ENCODE data around the gene OR52J3.
"Not testable (repeated sequence)": the region's sequence is repeated elsewhere in the genome, so short reads cannot be mapped to it uniquely, and the experiment has no call there.

Gene OR52J3

GRCh38 chr11:5046226-5046625 lies at the start of gene OR52J3:
Gene OR52J3, plus strand, starts transcription at chr11:5046526. Its CDS starts 0 bp downstream, at chr11:5046526.
- DNase-seq: no peak

GRCh38 chr11:5004424-5005274 lies 41.7 kb upstream of the OR52J3 start:
- DNase-seq: peak; percentile 5

GRCh38 chr11:5007561-5007960 lies 38.8 kb upstream of the OR52J3 start:
- no peak for DNase-seq

DNA sequence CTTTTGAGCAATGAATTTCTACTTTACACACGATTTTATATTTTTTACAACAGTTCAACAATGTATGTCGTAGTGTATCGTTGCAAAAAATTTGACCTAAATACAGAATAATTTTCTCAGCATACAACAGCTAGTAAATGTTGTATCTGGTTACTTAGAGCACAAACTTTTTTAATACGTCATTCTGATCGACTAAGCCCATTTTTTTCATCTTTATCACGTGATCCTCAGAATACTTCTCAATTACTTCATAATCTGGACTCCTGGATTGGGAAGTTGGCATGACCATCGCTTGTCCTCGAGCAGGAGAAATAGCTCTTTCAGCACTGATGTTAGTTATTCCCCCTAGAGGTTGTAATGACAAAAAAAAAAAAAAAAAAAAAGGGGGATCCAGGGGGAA lies 35.1 kb upstream of the OR52J3 start:
- DNase-seq: no peak

DNA sequence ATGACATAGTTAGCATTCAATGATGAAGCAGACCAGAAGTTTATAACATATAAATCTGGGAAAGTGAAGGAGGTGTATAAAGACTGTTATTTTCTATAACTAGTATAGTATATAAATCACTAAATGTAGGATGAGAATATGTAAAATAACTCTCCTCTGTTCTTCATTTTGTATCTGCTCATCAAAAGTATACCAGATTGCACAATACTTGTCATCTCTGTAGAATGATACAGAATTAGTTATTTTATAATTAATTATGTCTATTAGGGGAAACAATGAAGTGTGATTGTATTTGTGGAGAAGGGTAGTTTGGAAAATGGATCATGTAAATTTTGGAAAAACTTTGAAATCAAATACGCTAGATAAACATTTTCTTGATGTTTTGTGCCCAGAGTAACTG lies 33.3 kb upstream of the OR52J3 start:
- DNase-seq: no peak

- no peak for DNase-seq
Measured at GRCh38 chr11:5021996-5022395, 24.3 kb upstream of the OR52J3 start.

- no peak for DNase-seq
Measured at GRCh38 chr11:5036669-5037068, 9.7 kb upstream of the OR52J3 start.

- no peak for DNase-seq
Measured at GRCh38 chr11:5037926-5038325, 8.4 kb upstream of the OR52J3 start.

DNA sequence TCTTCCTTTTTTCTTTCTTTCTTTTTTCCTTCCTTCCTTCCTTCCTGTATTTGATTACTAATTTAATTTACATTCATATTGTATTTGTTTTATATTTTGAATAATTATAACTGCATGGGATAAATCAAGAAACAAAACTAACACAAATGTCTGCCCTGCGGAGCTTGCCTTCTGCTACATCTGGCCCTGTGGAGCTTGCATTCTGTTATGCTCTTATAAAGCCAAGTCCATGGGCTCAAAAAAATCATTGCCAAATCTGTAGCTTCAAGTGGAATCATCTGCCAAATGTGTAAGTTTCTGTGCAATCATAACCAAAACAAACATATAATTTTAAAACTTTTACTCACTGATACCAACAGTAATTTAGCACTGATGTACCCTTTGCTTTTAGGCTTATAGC lies 8.0 kb upstream of the OR52J3 start:
- no peak for DNase-seq

DNA sequence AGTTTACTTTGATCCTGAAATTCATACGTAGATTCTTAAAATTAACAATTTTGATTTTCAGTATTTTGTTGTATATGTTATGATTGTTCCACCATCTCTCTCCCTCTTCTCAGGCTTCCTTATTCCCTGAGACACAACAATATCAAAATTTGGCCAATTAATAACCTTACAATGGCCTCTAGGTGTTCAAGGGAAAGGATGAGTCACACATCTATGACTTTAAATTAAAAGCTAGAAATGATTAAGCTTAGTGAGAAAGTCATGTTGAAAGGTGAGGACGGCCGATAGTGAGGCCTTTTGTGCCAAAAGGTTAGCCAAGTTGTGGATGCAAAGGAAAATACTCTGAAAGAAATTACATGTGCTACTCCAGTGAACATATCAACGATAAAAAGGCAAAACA lies 5.5 kb upstream of the OR52J3 start:
- no peak for DNase-seq

DNA sequence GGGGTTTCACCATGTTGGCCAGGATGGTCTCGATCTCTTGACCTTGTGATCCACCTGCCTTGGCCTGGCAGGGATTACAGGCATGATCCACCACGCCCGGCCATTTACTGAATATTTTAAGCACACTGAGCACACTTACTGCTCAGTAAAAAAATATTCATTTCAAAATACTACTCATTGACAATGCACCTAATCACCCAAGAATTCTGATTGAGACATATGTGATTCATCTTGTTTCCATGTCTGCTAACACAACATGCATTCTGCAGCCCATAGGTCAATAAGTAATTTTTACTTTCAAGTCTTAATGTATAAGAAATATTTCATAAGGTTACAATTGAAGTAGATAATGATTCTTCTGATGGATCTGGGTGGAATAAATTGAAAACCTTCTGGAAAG lies 4.2 kb upstream of the OR52J3 start:
- no peak for DNase-seq

DNA sequence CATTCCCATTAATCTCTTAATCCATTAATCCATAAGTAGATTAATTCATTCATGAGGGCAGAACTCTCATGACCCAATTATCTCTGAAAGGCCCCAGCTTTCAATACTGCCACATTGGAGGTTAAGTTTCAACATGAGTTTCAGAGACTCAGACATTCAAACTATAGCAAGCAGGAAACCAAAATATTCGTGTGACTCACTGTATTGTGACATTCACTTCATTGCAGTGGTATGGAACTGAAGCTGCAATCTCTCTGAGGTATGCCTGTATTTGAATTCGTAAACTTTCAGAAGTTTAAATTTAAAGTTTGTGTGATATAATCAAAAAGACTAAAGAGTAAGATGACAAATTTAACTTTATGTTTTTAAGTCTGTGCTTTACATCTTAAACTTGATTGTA lies 2.9 kb upstream of the OR52J3 start:
- no peak for DNase-seq

- DNase-seq: no peak
Measured at GRCh38 chr11:5046754-5047330, 516 bp downstream of the OR52J3 start.

DNA sequence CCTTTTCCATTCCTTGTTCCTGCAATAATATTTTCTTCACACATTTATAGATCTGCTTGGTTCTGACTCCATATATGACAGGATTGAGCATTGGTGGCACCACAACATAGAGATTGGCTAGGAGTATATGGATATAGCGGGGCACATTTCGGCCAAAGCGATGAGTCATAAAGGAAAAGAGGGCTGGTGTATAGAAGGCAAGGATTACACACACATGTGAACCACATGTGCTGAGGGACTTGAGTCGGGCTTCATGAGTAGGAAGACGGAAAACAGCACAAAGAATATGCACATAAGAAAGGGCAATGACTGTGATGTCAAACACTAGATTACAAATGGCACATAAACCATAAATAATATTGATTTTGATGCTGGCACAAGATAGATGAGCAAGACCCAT lies 12.4 kb downstream of the OR52J3 start:
- DNase-seq: not testable (repeated sequence)

DNA sequence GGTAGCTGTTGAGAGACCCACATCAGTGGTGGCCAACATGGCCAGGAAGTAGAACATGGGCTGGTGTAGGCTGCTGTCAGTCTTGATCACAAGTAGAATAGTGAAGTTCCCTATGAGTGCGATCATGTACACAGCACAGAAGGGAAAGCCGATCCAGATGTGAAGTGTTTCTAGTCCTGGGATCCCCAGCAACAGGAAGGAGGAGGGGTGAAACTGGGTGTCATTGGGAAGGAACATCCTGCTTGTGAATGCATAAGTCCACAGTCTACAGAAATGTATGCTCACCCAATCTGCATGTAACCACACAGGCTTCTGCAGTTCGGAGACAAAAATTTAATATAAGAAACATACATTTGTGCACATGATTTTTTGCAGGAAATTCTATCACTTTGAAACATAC lies 13.1 kb downstream of the OR52J3 start, which contains the start of gene OR52E2:
Gene OR52E2 (minus strand): TSS at position 237 of the 400 bp plus-strand sequence. CDS start 0 bp downstream, at position 237.
- no peak for DNase-seq

GRCh38 chr11:5065027-5065426 lies 18.7 kb downstream of the OR52J3 start:
- no peak for DNase-seq

DNA sequence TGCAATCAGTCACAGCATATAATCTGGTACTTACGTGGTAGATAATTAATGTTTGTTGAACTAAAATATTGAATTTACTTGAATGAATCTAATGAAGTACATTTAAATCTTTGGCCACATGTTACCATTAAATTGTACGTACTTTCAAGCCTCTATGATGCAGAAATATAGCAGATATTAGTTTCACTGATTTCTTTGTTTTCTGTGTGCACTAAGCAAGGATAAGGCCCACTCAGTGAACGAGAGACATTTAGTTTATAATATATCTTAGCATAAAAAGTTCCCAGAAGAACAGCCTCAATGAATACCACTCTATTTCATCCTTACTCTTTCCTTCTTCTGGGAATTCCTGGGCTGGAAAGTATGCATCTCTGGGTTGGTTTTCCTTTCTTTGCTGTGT lies 22.9 kb downstream of the OR52J3 start, which contains the start of gene OR52E1:
Gene OR52E1 (plus strand): TSS at position 301 of the 400 bp plus-strand sequence.
- no peak for DNase-seq

DNA sequence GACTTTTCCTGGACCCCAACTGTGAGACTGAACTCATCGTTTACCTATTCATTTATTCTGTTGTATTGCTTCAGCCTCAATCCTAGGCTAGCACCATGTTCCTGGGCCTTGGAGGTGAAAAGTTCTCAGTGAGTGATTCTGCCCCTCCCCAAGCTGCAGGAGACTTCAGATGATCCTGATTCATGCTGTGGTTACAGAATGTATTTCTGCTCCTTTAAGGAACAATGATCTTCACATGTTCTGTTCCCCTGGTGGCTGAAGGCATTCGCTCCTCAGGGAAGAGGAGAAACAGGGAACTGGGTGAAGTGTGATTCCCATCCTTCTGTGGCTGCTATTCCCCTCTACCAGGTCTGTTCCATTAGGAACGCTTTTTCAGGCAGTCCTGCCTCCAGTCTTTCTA lies 25.5 kb downstream of the OR52J3 start:
- DNase-seq: no peak

DNA sequence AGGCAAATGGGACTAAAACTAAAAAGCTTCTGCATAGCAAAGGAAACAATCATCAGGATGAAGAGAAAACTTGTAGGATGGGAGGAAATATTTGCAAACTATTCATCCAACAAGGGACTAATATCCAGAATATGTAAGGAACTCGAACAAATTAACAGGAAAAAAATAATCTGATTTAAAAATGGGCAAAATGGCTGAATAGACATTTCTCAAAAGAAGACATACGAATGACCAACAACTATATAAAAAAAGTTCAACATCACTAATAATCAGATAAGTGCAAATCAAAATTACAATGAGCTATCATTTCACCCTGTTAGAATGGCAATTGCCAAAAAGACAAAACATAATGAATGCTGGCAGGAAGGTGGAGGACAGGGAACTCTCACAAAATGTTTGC lies 35.1 kb downstream of the OR52J3 start:
- DNase-seq: no peak

DNA sequence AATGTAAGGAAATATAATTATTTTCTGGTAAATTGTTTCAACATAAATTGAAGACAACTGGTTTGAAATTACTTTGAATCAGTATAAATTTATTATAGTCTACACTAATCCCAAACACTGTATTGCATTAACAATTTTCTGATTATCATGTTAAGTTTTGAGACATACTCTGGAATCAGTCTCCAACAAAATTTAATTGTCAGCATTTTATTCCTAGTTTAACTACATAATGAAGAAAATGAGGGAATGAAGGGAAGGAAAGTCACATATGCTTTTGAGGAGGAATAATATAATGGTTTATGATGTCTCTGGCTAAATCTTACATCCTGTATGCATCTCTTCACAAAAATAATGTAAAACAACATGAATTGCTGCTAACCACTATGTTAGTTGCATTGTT lies 37.3 kb downstream of the OR52J3 start:
- DNase-seq: no peak

DNA sequence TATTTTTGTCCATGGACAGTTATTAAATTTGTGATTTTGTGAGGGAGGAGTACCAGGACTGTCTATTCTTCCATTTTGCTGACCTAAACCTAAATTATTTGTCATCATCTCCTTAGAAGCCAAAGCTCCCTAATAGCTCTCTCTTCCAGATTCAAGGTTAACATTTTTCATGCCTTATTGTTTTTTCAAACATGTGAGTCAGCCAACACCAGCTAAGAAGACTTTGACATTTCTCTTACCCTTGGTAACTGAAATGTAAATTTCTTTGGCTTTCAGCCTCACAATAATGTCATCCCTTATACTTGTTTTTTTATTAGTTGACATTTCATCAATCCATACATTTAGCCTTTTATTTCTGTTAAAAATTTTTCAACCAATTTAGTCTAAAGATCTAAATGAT lies 42.2 kb downstream of the OR52J3 start:
- no peak for DNase-seq

- DNase-seq: no peak
Measured at GRCh38 chr11:5090668-5091067, 44.3 kb downstream of the OR52J3 start.

DNA sequence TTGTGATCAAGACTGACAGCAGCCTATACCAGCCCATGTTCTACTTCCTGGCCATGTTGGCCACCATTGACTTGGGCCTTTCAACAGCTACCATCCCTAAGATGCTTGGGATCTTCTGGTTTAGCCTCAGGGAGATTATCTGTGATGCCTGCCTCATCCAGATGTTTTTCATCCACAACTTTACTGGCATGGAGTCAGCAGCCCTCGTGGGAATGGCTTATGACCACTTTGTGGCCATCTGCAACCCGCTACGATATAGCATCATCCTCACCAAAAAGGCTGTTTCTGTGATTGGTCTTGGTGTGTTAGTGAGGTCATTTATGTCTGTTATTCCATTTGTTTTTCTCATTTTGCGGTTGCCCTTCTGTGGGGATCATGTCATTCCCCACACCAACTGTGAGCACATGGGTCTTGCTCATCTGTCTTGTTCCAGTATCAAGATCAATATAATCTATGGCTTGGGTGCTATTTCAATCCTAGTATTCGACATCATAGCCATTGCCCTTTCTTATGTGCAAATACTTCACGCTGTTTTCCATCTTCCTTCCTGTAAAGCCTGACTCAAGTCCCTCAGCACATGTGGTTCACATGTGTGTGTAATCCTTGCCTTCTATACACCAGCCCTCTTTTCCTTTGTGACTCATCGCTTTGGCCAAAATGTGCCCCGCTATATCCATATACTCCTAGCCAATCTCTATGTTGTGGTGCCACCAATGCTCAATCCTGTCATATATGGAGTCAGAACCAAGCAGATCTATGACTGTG lies 46.7 kb downstream of the OR52J3 start:
- no peak for DNase-seq

- DNase-seq: no peak
Measured at GRCh38 chr11:5096011-5096410, 49.7 kb downstream of the OR52J3 start.
